Stomach (tissue), 19 donors: ENCODE results near the gene SIX5. TPM values are rescaled to one million over a fixed set of nuclear protein-coding genes. Genes with fewer than 3 reads are reported as not detected.

Source experiments
- DNase-seq, 2 donors: peaks; one replicate each; pipeline versions ENCODE4 v3.0.0 to v3.0.0-alpha.2; 2013 to 2019
- H3K27ac ChIP-seq, 5 donors: fragments of 200-600 bp in 4 of 5; sonication (generic) in 4 of 5; one replicate each; pipeline ENCODE4 v1.5.1; 2013 to 2019; ENCODE audit warnings: mild to moderate bottlenecking in 1 of 5, moderate library complexity in 1 of 5
- H3K27me3 ChIP-seq, 3 donors: fragments of 200-600 bp; sonication (generic); one replicate each; pipeline ENCODE4 v1.5.1; 2017 to 2019; ENCODE audit warnings: mixed run types in 1 of 3
- H3K36me3 ChIP-seq, 4 donors: fragments of 200-600 bp; sonication (generic); 1 replicate in 3 of 4; 2 replicates in 1 of 4; pipeline ENCODE4 v1.5.1; 2016 to 2019
- H3K4me1 ChIP-seq, 4 donors: fragments of 200-600 bp; sonication (generic); one replicate each; pipeline ENCODE4 v1.5.1; 2016 to 2019
- H3K4me3 ChIP-seq, 4 donors: fragments of 200-600 bp; sonication (generic) in 3 of 4; one replicate each; pipeline ENCODE4 v1.5.1; 2016 to 2019; ENCODE audit warnings: mild to moderate bottlenecking in 1 of 4
- H3K9me3 ChIP-seq, 4 donors: fragments of 200-600 bp; sonication (generic); one replicate each; pipeline ENCODE4 v1.5.1; 2016 to 2019
- CTCF ChIP-seq, 7 experiments: fragments of 450-650 bp in 4 of 7; fragments of 200-600 bp in 3 of 7; sonication (generic) in 3 of 7; IDR thresholded peaks; one replicate each; pipeline ENCODE4 v1.5.1; 2016 to 2019; ENCODE audit warnings: antibody characterized with exemption in 7 of 7, control low read depth in 2 of 7, mild to moderate bottlenecking in 1 of 7
- EP300 ChIP-seq: sonication (generic); formaldehyde crosslinking; IDR thresholded peaks from one replicate; pipeline ENCODE4 v1.6.1; 2017; ENCODE audit warnings: antibody characterized with exemption
- POLR2A ChIP-seq, 4 donors: fragments of 450-650 bp; IDR thresholded peaks; one replicate each; pipeline ENCODE4 v1.6.1; 2016; ENCODE audit warnings: antibody characterized with exemption in 4 of 4, control low read depth in 2 of 4, mild to moderate bottlenecking in 1 of 4, moderate library complexity in 1 of 4
- POLR2AphosphoS5 ChIP-seq, 3 donors: sonication (generic); formaldehyde crosslinking; IDR thresholded peaks; one replicate each; pipeline ENCODE4 v1.6.1; 2016; ENCODE audit warnings: antibody characterized with exemption in 3 of 3
- WGBS, 5 donors: extraction: QIAGEN DNeasy Blood & Tissue Kit in 3 of 5; methylation state at CpG; one replicate each; pipeline versions ENCODE4 v1.1.5 to v1.1.7; 2013 to 2018; 5-methylcytosine and 5-hydroxymethylcytosine counted together
- intact Hi-C: fragments of 100-400 bp; cut with DNase I; formaldehyde crosslinking; loops from one replicate; pipeline ENCODE4 v1.15.1; 2023; ENCODE audit warnings: low total_unique reads
- long read RNA-seq, 10 donors: transcript quantifications; one replicate each; lab custom pipeline, GENCODE V29; 2026
- polyA plus RNA-seq, 3 donors: library from polyadenylated mRNA; stranded (reverse); fragments of 200-250 nt; gene quantifications; one replicate each; pipeline ENCODE4 v1.2.3, GENCODE V29; 2013
- total RNA-seq, 5 donors: library from RNA; depleted of rRNA; stranded (reverse); fragments of >200 nt; gene quantifications; one replicate each; pipeline versions ENCODE4 v1.1.0 to v1.2.3, GENCODE V29; 2014 to 2016
- donor health status: healthy with polysubstance abuse.
- donor health status: Bipolar disorder and iron deficiency.
- donor health status: healthy.

The SIX5 gene
- 10 to 100 TPM in 4 of 5 donors, 1 to 10 TPM in 1; 4.0 to 39.1 (median 25.9) TPM for total RNA-seq
- polyA plus RNA-seq, result 10 to 100 TPM; 14.4 to 23.3 (median 16.6) TPM
- long read RNA-seq, donor 1, partial matches to known transcripts, result 0 of 2 reads
- long read RNA-seq, donor 1, other reads (novel, unspliced or antisense), result 0 of 2 reads
- long read RNA-seq, donor 2, partial matches to known transcripts, result 0 of 4 reads
- long read RNA-seq, donor 2, other reads (novel, unspliced or antisense), result 0 of 4 reads
- long read RNA-seq, donor 3, result 0 reads
- long read RNA-seq, donor 4, result 0 reads
- long read RNA-seq, donor 5, transcript SIX5-205 (3 exons, 2,943 nt), result major isoform, 5 of 11 reads
- long read RNA-seq, donor 5, partial matches to known transcripts, result 5 of 11 reads
- long read RNA-seq, donor 5, other reads (novel, unspliced or antisense), result 0 of 11 reads
- long read RNA-seq, donor 6, transcript SIX5-205 (3 exons, 2,943 nt), result major isoform, 6 of 8 reads
- long read RNA-seq, donor 6, partial matches to known transcripts, result 0 of 8 reads
- long read RNA-seq, donor 6, other reads (novel, unspliced or antisense), result 0 of 8 reads
- long read RNA-seq, donor 7, partial matches to known transcripts, result 0 of 1 reads
- long read RNA-seq, donor 7, other reads (novel, unspliced or antisense), result 0 of 1 reads
- long read RNA-seq, donor 8, partial matches to known transcripts, result 0 of 5 reads
- long read RNA-seq, donor 8, other reads (novel, unspliced or antisense), result 0 of 5 reads
- long read RNA-seq, donor 9, partial matches to known transcripts, result 0 of 1 reads
- long read RNA-seq, donor 9, other reads (novel, unspliced or antisense), result 0 of 1 reads
- long read RNA-seq, donor 10, partial matches to known transcripts, result 0 of 1 reads
- long read RNA-seq, donor 10, other reads (novel, unspliced or antisense), result 0 of 1 reads

DNA sequence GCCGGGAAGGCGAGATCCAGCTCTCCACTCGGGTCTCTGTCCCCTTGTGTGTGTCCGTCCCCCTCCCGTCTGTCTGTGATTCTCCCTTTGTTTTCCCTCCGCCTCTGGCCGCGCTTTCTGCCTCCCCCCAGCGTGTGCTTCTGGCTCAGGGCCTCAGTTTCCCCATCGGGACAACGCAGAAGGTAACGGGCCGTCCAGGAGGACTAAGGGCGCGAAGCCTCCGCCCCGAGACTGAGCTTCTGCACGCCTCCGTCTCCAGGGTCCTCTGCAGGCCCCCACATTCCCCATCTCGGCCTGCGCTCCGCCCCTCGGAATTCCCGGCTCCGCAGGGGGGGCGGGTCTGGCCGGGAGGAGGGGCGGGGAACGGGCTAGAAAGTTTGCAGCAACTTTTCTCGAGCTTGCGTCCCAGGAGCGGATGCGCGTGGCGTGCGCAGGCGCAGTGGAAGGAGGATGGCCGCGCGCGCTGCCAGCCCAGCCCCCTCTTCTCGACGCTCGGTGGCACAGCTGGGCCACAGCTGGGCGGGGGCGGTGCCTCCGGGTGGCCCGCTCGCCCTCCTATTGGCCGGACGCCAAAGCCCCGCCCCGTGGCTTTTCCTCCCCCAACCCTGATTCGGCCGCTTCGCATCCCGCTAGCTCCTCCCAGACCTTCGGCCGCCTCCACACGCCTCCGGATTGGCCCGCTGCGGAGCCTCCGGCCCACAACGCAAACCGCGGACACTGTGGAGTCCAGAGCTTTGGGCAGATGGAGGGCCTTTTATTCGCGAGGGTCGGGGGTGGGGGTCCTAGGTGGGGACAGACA lies at the start of gene SIX5:
Gene SIX5, minus strand, starts transcription at position 269 of the 799 bp plus-strand sequence. CDS start 408 bp downstream, outside the sequence.
- H3K4me3 ChIP-seq, result peak within 1 kb of the TSS; percentile 61 to 85 (median 83)
- peaks cover 0 to 32% (median 0%) of the 10 kb centered on the region in 3 donors for H3K27me3 ChIP-seq
- DNase-seq, result peak; percentile 99
- intact Hi-C loops, result no loop called here
- 0% methylated on average over 56 to 70 of the region's 70 CpGs for WGBS, 5 donors
- peaks cover 55 to 92% (median 77%) of the 10 kb centered on the region in 4 donors for H3K4me1 ChIP-seq
- TF ChIP-seq CTCF (IDR thresholded peaks at IDR 0.05), result no peak
- peak; percentile 82 to 97 (median 95) for TF ChIP-seq POLR2AphosphoS5 (IDR thresholded peaks at IDR 0.05)
- peak; percentile 9 for TF ChIP-seq EP300
- peak in 1 of 4 donors; percentile 56 for TF ChIP-seq POLR2A (IDR thresholded peaks at IDR 0.05)
- H3K36me3 ChIP-seq, result peaks cover 0 to 27% (median 10%) of the 10 kb centered on the region in 4 donors
- H3K27ac ChIP-seq, result peak within 1 kb of the TSS; percentile 89 to 98 (median 97)
- H3K9me3 ChIP-seq, result no peaks in the 10 kb centered on the region

- Histone ChIP-seq H3K36me3 (peaks cover 16 to 62% (median 46%) of the 10 kb centered on the region in 4 donors), H3K4me3 (no peak overlapping the region), H3K4me1 (peaks cover 4 to 23% (median 15%) of the 10 kb centered on the region in 4 donors), H3K9me3 (no peaks in the 10 kb centered on the region), H3K27ac (no peak overlapping the region), H3K27me3 (peaks cover 0 to 20% (median 0%) of the 10 kb centered on the region in 3 donors)
- peak in 1 of 2 donors; percentile 26 for DNase-seq
- no peak for TF ChIP-seq POLR2AphosphoS5 (IDR thresholded peaks at IDR 0.05)
- no peak for TF ChIP-seq POLR2A (IDR thresholded peaks at IDR 0.05)
- TF ChIP-seq EP300, result no peak
- TF ChIP-seq CTCF (IDR thresholded peaks at IDR 0.05), result no peak
- intact Hi-C loops, result no loop called here
- WGBS, 5 donors, result 68 to 80% (median 76%) methylated on average over 17 to 19 of the region's 19 CpGs
Observed at GRCh38 chr19:45817725-45818301, 48.8 kb upstream of the SIX5 start.

- Histone ChIP-seq H3K36me3 (peaks cover 10 to 55% (median 39%) of the 10 kb centered on the region in 4 donors), H3K9me3 (no peaks in the 10 kb centered on the region), H3K27ac (peak overlapping the region in 1 of 5 donors; percentile 24), H3K27me3 (peaks cover 0 to 24% (median 0%) of the 10 kb centered on the region in 3 donors), H3K4me1 (peaks cover 4 to 23% (median 15%) of the 10 kb centered on the region in 4 donors), H3K4me3 (no peak overlapping the region)
- 14 to 20% (median 18%) methylated on average over 23 to 24 of the region's 24 CpGs for WGBS, 5 donors
- intact Hi-C loops, result no loop called here
- peak; percentile 96 to 97 for DNase-seq
- TF ChIP-seq EP300 (no peak), CTCF (IDR thresholded peaks at IDR 0.05) (peak in 5 of 7 experiments; percentile 94 to 99 (median 95)), POLR2AphosphoS5 (IDR thresholded peaks at IDR 0.05) (peak in 2 of 3 donors; percentile 25 to 87)
Observed at GRCh38 chr19:45817010-45817724, 48.1 kb upstream of the SIX5 start.
